ENCODE data around the gene SLC39A6.

The SLC39A6 gene

DNA sequence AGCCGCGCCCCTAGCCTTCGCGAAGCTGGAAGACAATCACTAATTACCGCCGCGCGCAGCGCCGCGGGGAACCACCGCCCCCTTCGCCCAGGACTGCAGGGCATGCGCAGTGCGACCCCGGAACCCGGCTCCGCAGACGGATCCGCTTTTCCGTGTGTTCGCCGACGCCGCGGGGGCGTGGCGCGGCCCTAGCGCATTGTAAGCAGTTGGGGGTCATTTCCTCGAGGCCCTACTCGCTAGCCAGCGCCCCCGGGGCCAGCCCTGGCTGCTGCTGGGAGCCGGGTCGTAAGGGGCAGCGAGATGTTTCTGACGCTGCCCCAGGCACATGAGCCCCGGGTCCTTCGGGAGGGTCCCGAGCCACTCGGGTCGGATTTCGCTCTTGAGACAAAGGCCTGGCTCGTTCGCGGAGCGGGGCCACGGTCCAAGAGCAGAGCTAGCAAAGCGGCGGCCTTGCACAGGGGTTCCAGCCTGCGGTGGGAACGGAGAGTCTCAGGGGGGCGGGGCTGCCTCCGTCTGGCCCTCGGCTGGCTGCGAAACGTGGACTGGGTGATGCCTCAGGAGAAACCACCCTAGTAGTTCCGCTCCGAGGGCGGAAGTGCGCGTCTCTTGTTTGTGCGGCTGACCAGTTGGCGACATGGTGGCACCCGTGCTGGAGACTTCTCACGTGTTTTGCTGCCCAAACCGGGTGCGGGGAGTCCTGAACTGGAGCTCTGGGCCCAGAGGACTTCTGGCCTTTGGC is at the start of gene SLC39A6, which contains the start of gene ELP2 (continued):
- TF ChIP-seq KLF1 (tag by site-specific recombination; IDR thresholded peaks at IDR 0.05) (peak; percentile 66; the same call in 1 of the 2 replicates), ZNF558 (tag by site-specific recombination; IDR thresholded peaks at IDR 0.05) (no peak), ZNF324 (tag by site-specific recombination; IDR thresholded peaks at IDR 0.05) (peak; percentile 30; the same call in 1 of the 2 replicates), ZNF132 (tag by site-specific recombination; IDR thresholded peaks at IDR 0.05; ENCODE audit: borderline replicate concordance) (no peak), ZNF175 (tag by site-specific recombination; IDR thresholded peaks at IDR 0.05) (no peak), ZNF140 (tag by site-specific recombination; IDR thresholded peaks at IDR 0.05) (no peak), HOXD13 (CRISPR knock-in tag; IDR thresholded peaks at IDR 0.05; ENCODE audit: borderline replicate concordance) (no peak), ZNF292 (tag by site-specific recombination; IDR thresholded peaks at IDR 0.05; ENCODE audit: borderline replicate concordance, low read depth) (no peak), ZNF24 (tag by site-specific recombination; IDR thresholded peaks at IDR 0.05) (peak; percentile 30; the same call in 1 of the 2 replicates), BCL11B (tag by site-specific recombination; IDR thresholded peaks at IDR 0.05; ENCODE audit: low read depth) (0 out of 2 replicates have a peak, but pooled peaks have one; percentile 85), ZBTB20 (tag by site-specific recombination; IDR thresholded peaks at IDR 0.05) (peak; percentile 87), ZNF596 (tag by site-specific recombination; IDR thresholded peaks at IDR 0.05) (no peak), SALL2 (tag by site-specific recombination; IDR thresholded peaks at IDR 0.05; ENCODE audit: borderline replicate concordance) (no peak), OSR2 (tag by site-specific recombination; IDR thresholded peaks at IDR 0.05) (no peak), ZNF248 (tag by site-specific recombination; IDR thresholded peaks at IDR 0.05) (no peak), ZNF660 (tag by site-specific recombination; IDR thresholded peaks at IDR 0.05) (no peak), ZNF792 (tag by site-specific recombination; IDR thresholded peaks at IDR 0.05) (no peak), ZNF274 (IDR thresholded peaks at IDR 0.05; ENCODE audit: low read length) (no peak), ZNF274 (tag by site-specific recombination; IDR thresholded peaks at IDR 0.05; ENCODE audit: borderline replicate concordance) (no peak), ZNF302 (tag by site-specific recombination; IDR thresholded peaks at IDR 0.05; ENCODE audit: low read depth) (no peak), SCRT1 (tag by site-specific recombination; IDR thresholded peaks at IDR 0.05; ENCODE audit: borderline replicate concordance) (no peak), ZNF155 (tag by site-specific recombination; IDR thresholded peaks at IDR 0.05) (no peak), ZNF37A (tag by site-specific recombination; IDR thresholded peaks at IDR 0.05) (no peak), ZNF239 (tag by site-specific recombination; IDR thresholded peaks at IDR 0.05) (0 out of 2 replicates have a peak, but pooled peaks have one; percentile 13), ZFHX2 (tag by site-specific recombination; conservative IDR thresholded peaks at IDR 0.05) (peak; percentile 84)
- TF ChIP-seq, protein P1, sequence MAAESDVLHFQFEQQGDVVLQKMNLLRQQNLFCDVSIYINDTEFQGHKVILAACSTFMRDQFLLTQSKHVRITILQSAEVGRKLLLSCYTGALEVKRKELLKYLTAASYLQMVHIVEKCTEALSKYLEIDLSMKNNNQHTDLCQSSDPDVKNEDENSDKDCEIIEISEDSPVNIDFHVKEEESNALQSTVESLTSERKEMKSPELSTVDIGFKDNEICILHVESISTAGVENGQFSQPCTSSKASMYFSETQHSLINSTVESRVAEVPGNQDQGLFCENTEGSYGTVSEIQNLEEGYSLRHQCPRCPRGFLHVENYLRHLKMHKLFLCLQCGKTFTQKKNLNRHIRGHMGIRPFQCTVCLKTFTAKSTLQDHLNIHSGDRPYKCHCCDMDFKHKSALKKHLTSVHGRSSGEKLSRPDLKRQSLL (tag by site-specific recombination; IDR thresholded peaks at IDR 0.05) = no peak
- TF ChIP-seq, protein P2, sequence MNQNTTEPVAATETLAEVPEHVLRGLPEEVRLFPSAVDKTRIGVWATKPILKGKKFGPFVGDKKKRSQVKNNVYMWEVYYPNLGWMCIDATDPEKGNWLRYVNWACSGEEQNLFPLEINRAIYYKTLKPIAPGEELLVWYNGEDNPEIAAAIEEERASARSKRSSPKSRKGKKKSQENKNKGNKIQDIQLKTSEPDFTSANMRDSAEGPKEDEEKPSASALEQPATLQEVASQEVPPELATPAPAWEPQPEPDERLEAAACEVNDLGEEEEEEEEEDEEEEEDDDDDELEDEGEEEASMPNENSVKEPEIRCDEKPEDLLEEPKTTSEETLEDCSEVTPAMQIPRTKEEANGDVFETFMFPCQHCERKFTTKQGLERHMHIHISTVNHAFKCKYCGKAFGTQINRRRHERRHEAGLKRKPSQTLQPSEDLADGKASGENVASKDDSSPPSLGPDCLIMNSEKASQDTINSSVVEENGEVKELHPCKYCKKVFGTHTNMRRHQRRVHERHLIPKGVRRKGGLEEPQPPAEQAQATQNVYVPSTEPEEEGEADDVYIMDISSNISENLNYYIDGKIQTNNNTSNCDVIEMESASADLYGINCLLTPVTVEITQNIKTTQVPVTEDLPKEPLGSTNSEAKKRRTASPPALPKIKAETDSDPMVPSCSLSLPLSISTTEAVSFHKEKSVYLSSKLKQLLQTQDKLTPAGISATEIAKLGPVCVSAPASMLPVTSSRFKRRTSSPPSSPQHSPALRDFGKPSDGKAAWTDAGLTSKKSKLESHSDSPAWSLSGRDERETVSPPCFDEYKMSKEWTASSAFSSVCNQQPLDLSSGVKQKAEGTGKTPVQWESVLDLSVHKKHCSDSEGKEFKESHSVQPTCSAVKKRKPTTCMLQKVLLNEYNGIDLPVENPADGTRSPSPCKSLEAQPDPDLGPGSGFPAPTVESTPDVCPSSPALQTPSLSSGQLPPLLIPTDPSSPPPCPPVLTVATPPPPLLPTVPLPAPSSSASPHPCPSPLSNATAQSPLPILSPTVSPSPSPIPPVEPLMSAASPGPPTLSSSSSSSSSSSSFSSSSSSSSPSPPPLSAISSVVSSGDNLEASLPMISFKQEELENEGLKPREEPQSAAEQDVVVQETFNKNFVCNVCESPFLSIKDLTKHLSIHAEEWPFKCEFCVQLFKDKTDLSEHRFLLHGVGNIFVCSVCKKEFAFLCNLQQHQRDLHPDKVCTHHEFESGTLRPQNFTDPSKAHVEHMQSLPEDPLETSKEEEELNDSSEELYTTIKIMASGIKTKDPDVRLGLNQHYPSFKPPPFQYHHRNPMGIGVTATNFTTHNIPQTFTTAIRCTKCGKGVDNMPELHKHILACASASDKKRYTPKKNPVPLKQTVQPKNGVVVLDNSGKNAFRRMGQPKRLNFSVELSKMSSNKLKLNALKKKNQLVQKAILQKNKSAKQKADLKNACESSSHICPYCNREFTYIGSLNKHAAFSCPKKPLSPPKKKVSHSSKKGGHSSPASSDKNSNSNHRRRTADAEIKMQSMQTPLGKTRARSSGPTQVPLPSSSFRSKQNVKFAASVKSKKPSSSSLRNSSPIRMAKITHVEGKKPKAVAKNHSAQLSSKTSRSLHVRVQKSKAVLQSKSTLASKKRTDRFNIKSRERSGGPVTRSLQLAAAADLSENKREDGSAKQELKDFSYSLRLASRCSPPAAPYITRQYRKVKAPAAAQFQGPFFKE (tag by site-specific recombination; IDR thresholded peaks at IDR 0.05; ENCODE audit: borderline replicate concordance) = no peak
- TF ChIP-seq, protein P3, sequence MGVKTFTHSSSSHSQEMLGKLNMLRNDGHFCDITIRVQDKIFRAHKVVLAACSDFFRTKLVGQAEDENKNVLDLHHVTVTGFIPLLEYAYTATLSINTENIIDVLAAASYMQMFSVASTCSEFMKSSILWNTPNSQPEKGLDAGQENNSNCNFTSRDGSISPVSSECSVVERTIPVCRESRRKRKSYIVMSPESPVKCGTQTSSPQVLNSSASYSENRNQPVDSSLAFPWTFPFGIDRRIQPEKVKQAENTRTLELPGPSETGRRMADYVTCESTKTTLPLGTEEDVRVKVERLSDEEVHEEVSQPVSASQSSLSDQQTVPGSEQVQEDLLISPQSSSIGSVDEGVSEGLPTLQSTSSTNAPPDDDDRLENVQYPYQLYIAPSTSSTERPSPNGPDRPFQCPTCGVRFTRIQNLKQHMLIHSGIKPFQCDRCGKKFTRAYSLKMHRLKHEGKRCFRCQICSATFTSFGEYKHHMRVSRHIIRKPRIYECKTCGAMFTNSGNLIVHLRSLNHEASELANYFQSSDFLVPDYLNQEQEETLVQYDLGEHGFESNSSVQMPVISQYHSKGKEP (tag by site-specific recombination; IDR thresholded peaks at IDR 0.05) = no peak
- TF ChIP-seq, protein P4, sequence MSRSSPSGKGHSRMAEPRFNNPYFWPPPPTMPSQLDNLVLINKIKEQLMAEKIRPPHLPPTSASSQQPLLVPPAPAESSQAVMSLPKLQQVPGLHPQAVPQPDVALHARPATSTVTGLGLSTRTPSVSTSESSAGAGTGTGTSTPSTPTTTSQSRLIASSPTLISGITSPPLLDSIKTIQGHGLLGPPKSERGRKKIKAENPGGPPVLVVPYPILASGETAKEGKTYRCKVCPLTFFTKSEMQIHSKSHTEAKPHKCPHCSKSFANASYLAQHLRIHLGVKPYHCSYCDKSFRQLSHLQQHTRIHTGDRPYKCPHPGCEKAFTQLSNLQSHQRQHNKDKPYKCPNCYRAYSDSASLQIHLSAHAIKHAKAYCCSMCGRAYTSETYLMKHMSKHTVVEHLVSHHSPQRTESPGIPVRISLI (tag by site-specific recombination; IDR thresholded peaks at IDR 0.05) = no peak
